Kidney (tissue), 14 donors: ENCODE measurements around the gene PROZ. TPM values are rescaled to one million over a fixed set of nuclear protein-coding genes. Genes with fewer than 3 reads are reported as not detected.

Experiments used
- DNase-seq, 5 donors: peaks; one replicate each; pipeline ENCODE4 v3.0.0-alpha.2; 2013 to 2020
- FAIRE-seq: peaks from 2 replicates; lab custom pipeline; 2012; peaks lifted over from hg19 to GRCh38; lab: Jason Lieb, UNC
- H3K27ac ChIP-seq, 2 donors: one replicate each; pipeline ENCODE4 v1.7.0; 2013; ENCODE audit warnings: low read depth in 2 of 2, low read length in 2 of 2, inconsistent platforms in 1 of 2
- H3K27me3 ChIP-seq: one replicate; pipeline ENCODE4 v1.7.1; 2013; ENCODE audit warnings: low read length, inconsistent platforms; ENCODE audit not compliant: control insufficient read depth, insufficient read depth
- H3K36me3 ChIP-seq, 3 donors: one replicate each; pipeline versions ENCODE4 v1.7.0 to v1.7.1; 2013; ENCODE audit warnings: low read length in 3 of 3, control low read depth in 1 of 3, inconsistent platforms in 1 of 3; ENCODE audit not compliant: insufficient read depth in 3 of 3, control insufficient read depth in 2 of 3
- H3K4me1 ChIP-seq, 3 donors: one replicate each; pipeline versions ENCODE4 v1.7.0 to v1.7.1; 2013; ENCODE audit warnings: low read length in 3 of 3, inconsistent platforms in 1 of 3, low read depth in 1 of 3; ENCODE audit not compliant: control insufficient read depth in 2 of 3, insufficient read depth in 2 of 3
- H3K4me3 ChIP-seq, 3 donors: one replicate each; pipeline versions ENCODE4 v1.7.0 to v1.8.1; 2013; ENCODE audit warnings: low read length in 3 of 3, control low read depth in 1 of 3, inconsistent platforms in 1 of 3
- H3K9ac ChIP-seq, 3 donors: one replicate each; pipeline versions ENCODE4 v1.7.0 to v1.7.1; 2013; ENCODE audit warnings: low read length in 3 of 3, control low read depth in 1 of 3, inconsistent platforms in 1 of 3
- H3K9me3 ChIP-seq, 3 donors: one replicate each; pipeline versions ENCODE4 v1.7.0 to v1.7.1; 2013; ENCODE audit warnings: low read length in 3 of 3, control low read depth in 1 of 3, inconsistent platforms in 1 of 3; ENCODE audit not compliant: control insufficient read depth in 2 of 3, insufficient read depth in 1 of 3
- intact Hi-C: fragments of 100-400 bp; cut with DNase I; formaldehyde crosslinking; loops from one replicate; pipeline ENCODE4 v1.11.1; 2022
- polyA plus RNA-seq: library from polyadenylated mRNA; stranded (reverse); fragments of 350-450 nt; fragmentation: Illumina TruSeq; extraction: RNeasy Lipid Tissue Mini Kit (QIAGEN cat#74804); gene quantifications from one replicate; pipeline ENCODE4 v1.2.3, GENCODE V29; 2014; ENCODE audit warnings: low read depth, low replicate concordance; ENCODE audit not compliant: insufficient read depth
- total RNA-seq: library from RNA; stranded (reverse); fragmentation: NEBNext Ultra II Directional; extraction: Animal tissue kit (Norgen Biotek cat#: 25700); gene quantifications from one replicate; pipeline ENCODE4 v1.2.1, GENCODE V29; 2021
- TF ChIP-seq, protein P1 (sequence below): IDR thresholded peaks from 3 replicates; pipeline ENCODE4 v1.5.1; 2012; ENCODE audit warnings: mild to moderate bottlenecking, moderate library complexity, borderline replicate concordance; ENCODE audit not compliant: insufficient read depth; ENCODE audit errors: extremely low read depth
- donor health status: control.
- donor health status: control.
- donor health status: control.
- donor health status: control.
- donor health status: control.
- donor health status: DM: yes; HTN: yes; CAD: no.
- donor health status: Normal renal cell carcinoma (clear cell type).

PROZ gene
- total and polyA plus RNA-seq, 2 donors from 2014 or later: 20.0 TPM; not detected in 1

DNA sequence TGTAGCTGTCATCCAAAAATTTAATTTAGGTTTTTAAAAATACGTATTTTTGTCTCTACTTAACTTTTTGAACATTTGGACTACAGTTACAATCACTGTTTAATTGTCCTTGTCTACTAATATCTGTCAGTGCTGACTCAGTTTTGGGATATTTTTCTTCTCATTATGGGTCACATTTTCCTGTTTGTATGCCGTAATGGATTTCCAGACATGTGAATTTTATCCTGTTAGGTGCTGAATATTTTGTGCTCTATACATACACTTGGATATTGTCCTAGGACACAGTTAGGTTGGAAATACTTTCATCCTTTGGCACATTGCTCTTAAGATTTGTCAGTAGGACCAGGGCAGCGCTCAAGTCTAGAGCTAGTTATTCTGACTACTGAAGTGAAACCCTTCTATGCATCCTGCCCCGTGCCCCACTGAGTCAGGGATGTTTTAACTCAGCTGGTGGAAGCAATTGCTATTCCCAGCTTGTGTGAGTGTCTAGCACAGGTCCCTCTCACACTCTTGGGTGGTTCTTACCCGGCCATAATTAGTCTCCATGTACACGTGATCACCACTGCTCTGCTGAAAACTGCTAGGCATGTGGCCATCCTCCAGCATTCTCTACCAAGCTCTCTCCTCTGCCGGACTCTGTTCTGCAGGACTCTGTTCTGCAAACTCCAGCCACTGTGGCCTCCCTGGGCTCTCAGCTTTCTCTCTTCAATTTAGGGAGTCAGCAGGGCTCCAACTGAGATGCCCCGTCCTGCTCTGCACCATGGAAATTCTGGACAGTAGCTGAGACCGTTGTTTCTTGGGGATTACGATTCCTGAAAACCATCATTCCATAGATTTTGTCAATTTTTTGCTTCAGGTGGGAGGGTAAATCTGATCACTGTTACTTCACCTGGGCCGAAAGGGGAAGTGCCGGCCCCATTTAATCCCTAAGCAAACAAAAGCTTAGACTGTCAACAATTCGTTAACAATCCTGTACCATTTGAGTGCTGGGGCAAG lies 11.1 kb downstream of the PROZ start:
- no peak for FAIRE-seq
- H3K27me3 ChIP-seq: no peaks in the 10 kb centered on the region
- no peak overlapping the region for H3K27ac ChIP-seq
- TF ChIP-seq, protein P1, sequence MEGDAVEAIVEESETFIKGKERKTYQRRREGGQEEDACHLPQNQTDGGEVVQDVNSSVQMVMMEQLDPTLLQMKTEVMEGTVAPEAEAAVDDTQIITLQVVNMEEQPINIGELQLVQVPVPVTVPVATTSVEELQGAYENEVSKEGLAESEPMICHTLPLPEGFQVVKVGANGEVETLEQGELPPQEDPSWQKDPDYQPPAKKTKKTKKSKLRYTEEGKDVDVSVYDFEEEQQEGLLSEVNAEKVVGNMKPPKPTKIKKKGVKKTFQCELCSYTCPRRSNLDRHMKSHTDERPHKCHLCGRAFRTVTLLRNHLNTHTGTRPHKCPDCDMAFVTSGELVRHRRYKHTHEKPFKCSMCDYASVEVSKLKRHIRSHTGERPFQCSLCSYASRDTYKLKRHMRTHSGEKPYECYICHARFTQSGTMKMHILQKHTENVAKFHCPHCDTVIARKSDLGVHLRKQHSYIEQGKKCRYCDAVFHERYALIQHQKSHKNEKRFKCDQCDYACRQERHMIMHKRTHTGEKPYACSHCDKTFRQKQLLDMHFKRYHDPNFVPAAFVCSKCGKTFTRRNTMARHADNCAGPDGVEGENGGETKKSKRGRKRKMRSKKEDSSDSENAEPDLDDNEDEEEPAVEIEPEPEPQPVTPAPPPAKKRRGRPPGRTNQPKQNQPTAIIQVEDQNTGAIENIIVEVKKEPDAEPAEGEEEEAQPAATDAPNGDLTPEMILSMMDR: no peak
- DNase-seq: no peak
- H3K9ac ChIP-seq: no peak overlapping the region
- intact Hi-C loops: no loop called here
- H3K4me3 ChIP-seq: no peak overlapping the region
- peaks cover 0 to 5% (median 4%) of the 10 kb centered on the region in 3 donors for H3K36me3 ChIP-seq
- peaks cover 0 to 12% (median 5%) of the 10 kb centered on the region in 3 donors for H3K4me1 ChIP-seq
- H3K9me3 ChIP-seq: no peaks in the 10 kb centered on the region

DNA sequence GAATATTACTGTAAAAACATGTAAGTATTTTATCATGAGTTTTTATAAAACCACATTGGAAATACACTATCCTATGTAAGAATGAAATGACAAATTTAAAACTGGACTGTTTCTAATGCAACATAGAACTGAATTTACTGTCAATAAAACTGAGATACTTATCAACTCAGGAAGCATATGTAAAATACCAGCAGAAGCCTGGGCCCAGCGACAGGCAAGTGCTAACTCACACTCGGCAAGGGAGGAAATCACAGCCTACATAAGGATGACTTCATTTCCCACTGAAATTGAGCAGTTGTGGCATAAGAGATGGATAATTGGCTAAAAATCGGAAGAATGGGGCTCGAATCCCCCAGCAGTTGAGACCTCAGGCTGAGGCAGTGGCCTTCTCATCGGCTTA lies 12.1 kb downstream of the PROZ start:
- TF ChIP-seq, protein P1: no peak
- H3K4me1 ChIP-seq: peaks cover 0 to 12% (median 5%) of the 10 kb centered on the region in 3 donors
- no peak for FAIRE-seq
- no peak overlapping the region for H3K4me3 ChIP-seq
- no peaks in the 10 kb centered on the region for H3K27me3 ChIP-seq
- peaks cover 2 to 8% (median 6%) of the 10 kb centered on the region in 3 donors for H3K36me3 ChIP-seq
- intact Hi-C loops: no loop called here
- no peak overlapping the region for H3K9ac ChIP-seq
- no peaks in the 10 kb centered on the region for H3K9me3 ChIP-seq
- H3K27ac ChIP-seq: no peak overlapping the region
- no peak for DNase-seq

DNA sequence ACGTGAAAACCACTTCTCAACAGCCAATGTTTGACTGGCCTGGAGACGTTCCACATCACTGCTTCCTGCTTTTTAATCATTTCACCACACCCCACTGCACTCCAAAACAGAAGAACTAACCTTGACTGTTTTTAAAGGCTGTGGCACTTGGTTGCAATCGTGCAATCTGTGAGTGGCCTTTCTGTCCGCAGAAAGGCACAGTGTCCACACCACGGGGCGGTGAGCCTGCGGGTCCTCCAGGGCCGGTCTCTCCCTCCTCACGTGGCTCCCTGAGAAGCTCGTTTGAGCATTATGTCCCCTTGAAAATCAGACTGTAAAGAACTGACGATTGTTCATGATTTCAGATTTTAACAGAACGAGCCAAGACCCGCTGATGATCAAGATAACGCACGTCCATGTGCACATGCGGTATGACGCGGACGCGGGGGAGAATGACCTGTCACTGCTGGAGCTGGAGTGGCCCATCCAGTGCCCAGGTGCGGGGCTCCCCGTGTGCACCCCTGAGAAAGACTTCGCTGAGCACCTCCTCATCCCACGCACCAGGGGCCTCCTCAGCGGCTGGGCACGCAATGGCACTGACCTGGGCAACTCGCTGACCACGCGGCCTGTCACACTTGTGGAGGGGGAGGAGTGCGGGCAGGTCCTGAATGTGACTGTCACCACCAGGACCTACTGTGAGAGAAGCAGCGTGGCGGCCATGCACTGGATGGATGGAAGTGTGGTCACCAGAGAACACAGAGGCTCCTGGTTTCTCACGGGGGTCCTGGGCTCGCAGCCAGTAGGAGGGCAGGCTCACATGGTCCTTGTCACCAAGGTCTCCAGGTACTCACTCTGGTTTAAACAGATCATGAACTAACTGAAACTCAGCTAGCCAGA lies 13.0 kb downstream of the PROZ start:
- H3K4me1 ChIP-seq: peaks cover 0 to 12% (median 5%) of the 10 kb centered on the region in 3 donors
- peaks cover 2 to 16% (median 9%) of the 10 kb centered on the region in 3 donors for H3K36me3 ChIP-seq
- FAIRE-seq: no peak
- TF ChIP-seq, protein P1: no peak
- DNase-seq: no peak
- no peak overlapping the region for H3K4me3 ChIP-seq
- no peaks in the 10 kb centered on the region for H3K27me3 ChIP-seq
- no peak overlapping the region for H3K9ac ChIP-seq
- intact Hi-C loops: no loop called here
- H3K9me3 ChIP-seq: no peaks in the 10 kb centered on the region
- H3K27ac ChIP-seq: peak overlapping the region; percentile 23 to 39
